ENCODE data around the gene PFDN4. TPM values are rescaled to one million over a fixed set of nuclear protein-coding genes. Genes with fewer than 3 reads are reported as not detected.

Gene PFDN4
- total and polyA plus RNA-seq, 2 of the 13 experiments (the other 11 are each of a cell fraction or from before 2014, with no cell fraction given) = 59.8 to 227 TPM

DNA sequence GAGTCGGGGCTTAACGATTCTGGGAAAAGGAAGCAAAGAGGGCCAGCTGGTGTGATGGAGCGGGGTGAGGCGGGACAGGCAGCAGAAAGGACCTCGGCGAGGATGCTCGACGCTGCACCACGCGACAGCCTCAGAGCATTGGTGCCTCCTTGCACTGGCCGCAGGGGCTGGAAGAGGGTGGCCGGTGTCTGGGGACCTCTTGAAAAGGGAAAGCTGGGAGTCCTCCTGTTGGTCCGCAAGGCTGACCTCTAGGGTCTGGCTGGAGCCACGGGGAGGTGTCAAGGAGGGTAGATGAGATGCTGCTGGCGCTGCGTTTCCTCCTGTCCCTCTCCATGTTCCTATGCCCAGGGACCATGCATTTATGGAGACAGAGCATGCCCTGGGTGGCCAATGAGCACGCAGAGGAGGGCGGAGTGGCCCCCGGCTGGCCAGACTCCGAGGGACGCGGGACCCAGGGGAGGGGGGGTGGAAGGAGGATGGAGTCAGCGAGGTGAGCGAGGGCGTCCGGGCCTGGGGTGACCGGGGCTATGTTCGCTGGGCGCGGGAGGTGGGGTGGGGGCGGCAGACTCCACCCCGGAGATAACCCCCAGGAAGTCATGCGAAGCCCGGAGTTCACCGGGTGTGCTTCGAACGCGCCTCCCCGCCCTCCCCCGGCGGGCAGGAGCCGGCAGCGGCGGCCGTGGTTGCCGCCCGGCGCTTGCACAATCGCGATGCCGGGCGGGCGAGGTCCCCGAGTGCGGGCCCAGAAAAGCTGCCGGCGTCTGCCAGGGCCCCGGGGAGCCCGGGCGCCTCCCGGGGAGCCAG, 34.0 kb upstream of the PFDN4 start, which contains the start of gene CYP24A1 (continued):
- no peak; the same call in 1 of the 2 replicates for TF ChIP-seq AHR (CRISPR knock-in tag; IDR thresholded peaks at IDR 0.05)
- TF ChIP-seq RARG (CRISPR knock-in tag; IDR thresholded peaks at IDR 0.05; ENCODE audit: low read depth) = no peak
- no peak for TF ChIP-seq HDAC2 (CRISPR knock-in tag; IDR thresholded peaks at IDR 0.05)
- TF ChIP-seq CCAR2 (optimal IDR thresholded peaks at IDR 0.05; ENCODE audit: low read depth, low read length) = no peak
- TF ChIP-seq, protein P1, sequence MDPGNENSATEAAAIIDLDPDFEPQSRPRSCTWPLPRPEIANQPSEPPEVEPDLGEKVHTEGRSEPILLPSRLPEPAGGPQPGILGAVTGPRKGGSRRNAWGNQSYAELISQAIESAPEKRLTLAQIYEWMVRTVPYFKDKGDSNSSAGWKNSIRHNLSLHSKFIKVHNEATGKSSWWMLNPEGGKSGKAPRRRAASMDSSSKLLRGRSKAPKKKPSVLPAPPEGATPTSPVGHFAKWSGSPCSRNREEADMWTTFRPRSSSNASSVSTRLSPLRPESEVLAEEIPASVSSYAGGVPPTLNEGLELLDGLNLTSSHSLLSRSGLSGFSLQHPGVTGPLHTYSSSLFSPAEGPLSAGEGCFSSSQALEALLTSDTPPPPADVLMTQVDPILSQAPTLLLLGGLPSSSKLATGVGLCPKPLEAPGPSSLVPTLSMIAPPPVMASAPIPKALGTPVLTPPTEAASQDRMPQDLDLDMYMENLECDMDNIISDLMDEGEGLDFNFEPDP (CRISPR knock-in tag; conservative IDR thresholded peaks at IDR 0.05) = no peak
- TF ChIP-seq ZNF747 (CRISPR knock-in tag; IDR thresholded peaks at IDR 0.05; ENCODE audit: borderline replicate concordance) = no peak
- TF ChIP-seq ZSCAN20 (CRISPR knock-in tag; IDR thresholded peaks at IDR 0.05; ENCODE audit: borderline replicate concordance) = peak; percentile 76; the same call in 1 of the 2 replicates
- TF ChIP-seq, protein P2, sequence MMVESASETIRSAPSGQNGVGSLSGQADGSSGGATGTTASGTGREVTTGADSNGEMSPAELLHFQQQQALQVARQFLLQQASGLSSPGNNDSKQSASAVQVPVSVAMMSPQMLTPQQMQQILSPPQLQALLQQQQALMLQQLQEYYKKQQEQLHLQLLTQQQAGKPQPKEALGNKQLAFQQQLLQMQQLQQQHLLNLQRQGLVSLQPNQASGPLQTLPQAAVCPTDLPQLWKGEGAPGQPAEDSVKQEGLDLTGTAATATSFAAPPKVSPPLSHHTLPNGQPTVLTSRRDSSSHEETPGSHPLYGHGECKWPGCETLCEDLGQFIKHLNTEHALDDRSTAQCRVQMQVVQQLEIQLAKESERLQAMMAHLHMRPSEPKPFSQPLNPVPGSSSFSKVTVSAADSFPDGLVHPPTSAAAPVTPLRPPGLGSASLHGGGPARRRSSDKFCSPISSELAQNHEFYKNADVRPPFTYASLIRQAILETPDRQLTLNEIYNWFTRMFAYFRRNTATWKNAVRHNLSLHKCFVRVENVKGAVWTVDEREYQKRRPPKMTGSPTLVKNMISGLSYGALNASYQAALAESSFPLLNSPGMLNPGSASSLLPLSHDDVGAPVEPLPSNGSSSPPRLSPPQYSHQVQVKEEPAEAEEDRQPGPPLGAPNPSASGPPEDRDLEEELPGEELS (CRISPR knock-in tag; IDR thresholded peaks at IDR 0.05) = no peak
- TF ChIP-seq CREM (IDR thresholded peaks at IDR 0.05) = no peak
- TF ChIP-seq CREM (CRISPR knock-in tag; IDR thresholded peaks at IDR 0.05) = no peak
- TF ChIP-seq, protein P3, sequence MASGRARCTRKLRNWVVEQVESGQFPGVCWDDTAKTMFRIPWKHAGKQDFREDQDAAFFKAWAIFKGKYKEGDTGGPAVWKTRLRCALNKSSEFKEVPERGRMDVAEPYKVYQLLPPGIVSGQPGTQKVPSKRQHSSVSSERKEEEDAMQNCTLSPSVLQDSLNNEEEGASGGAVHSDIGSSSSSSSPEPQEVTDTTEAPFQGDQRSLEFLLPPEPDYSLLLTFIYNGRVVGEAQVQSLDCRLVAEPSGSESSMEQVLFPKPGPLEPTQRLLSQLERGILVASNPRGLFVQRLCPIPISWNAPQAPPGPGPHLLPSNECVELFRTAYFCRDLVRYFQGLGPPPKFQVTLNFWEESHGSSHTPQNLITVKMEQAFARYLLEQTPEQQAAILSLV (CRISPR knock-in tag; IDR thresholded peaks at IDR 0.05; ENCODE audit: borderline replicate concordance) = no peak
- TF ChIP-seq HNRNPUL1 (IDR thresholded peaks at IDR 0.05; ENCODE audit: low read depth, low read length) = no peak
- no peak for TF ChIP-seq ZNF569 (CRISPR knock-in tag; IDR thresholded peaks at IDR 0.05; ENCODE audit: borderline replicate concordance)
- TF ChIP-seq, protein P4, sequence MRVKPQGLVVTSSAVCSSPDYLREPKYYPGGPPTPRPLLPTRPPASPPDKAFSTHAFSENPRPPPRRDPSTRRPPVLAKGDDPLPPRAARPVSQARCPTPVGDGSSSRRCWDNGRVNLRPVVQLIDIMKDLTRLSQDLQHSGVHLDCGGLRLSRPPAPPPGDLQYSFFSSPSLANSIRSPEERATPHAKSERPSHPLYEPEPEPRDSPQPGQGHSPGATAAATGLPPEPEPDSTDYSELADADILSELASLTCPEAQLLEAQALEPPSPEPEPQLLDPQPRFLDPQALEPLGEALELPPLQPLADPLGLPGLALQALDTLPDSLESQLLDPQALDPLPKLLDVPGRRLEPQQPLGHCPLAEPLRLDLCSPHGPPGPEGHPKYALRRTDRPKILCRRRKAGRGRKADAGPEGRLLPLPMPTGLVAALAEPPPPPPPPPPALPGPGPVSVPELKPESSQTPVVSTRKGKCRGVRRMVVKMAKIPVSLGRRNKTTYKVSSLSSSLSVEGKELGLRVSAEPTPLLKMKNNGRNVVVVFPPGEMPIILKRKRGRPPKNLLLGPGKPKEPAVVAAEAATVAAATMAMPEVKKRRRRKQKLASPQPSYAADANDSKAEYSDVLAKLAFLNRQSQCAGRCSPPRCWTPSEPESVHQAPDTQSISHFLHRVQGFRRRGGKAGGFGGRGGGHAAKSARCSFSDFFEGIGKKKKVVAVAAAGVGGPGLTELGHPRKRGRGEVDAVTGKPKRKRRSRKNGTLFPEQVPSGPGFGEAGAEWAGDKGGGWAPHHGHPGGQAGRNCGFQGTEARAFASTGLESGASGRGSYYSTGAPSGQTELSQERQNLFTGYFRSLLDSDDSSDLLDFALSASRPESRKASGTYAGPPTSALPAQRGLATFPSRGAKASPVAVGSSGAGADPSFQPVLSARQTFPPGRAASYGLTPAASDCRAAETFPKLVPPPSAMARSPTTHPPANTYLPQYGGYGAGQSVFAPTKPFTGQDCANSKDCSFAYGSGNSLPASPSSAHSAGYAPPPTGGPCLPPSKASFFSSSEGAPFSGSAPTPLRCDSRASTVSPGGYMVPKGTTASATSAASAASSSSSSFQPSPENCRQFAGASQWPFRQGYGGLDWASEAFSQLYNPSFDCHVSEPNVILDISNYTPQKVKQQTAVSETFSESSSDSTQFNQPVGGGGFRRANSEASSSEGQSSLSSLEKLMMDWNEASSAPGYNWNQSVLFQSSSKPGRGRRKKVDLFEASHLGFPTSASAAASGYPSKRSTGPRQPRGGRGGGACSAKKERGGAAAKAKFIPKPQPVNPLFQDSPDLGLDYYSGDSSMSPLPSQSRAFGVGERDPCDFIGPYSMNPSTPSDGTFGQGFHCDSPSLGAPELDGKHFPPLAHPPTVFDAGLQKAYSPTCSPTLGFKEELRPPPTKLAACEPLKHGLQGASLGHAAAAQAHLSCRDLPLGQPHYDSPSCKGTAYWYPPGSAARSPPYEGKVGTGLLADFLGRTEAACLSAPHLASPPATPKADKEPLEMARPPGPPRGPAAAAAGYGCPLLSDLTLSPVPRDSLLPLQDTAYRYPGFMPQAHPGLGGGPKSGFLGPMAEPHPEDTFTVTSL (CRISPR knock-in tag; IDR thresholded peaks at IDR 0.05; ENCODE audit: borderline replicate concordance) = no peak
- no peak for TF ChIP-seq EHMT2 (IDR thresholded peaks at IDR 0.05; ENCODE audit: borderline replicate concordance, low read depth, low read length)
- TF ChIP-seq NR2F2 (IDR thresholded peaks at IDR 0.05; ENCODE audit: borderline replicate concordance, low read depth) = no peak
- TF ChIP-seq ATAD3A (CRISPR knock-in tag; IDR thresholded peaks at IDR 0.05) = no peak
- TF ChIP-seq ZMAT3 (CRISPR knock-in tag; conservative IDR thresholded peaks at IDR 0.05) = peak; percentile 69; the same call in 1 of the 2 replicates
- no peak for TF ChIP-seq REXO4 (CRISPR knock-in tag; IDR thresholded peaks at IDR 0.05; ENCODE audit: borderline replicate concordance)
- no peak for TF ChIP-seq NFE2L1 (CRISPR knock-in tag; IDR thresholded peaks at IDR 0.05; ENCODE audit: borderline replicate concordance)
